ENCODE measurements around the gene OR2T5.
"Not testable (repeated sequence)": the region's sequence is repeated elsewhere in the genome, so short reads cannot be mapped to it uniquely, and the experiment has no call there.

Gene OR2T5, protein sequence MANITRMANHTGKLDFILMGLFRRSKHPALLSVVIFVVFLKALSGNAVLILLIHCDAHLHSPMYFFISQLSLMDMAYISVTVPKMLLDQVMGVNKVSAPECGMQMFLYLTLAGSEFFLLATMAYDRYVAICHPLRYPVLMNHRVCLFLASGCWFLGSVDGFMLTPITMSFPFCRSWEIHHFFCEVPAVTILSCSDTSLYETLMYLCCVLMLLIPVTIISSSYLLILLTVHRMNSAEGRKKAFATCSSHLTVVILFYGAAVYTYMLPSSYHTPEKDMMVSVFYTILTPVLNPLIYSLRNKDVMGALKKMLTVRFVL

DNA sequence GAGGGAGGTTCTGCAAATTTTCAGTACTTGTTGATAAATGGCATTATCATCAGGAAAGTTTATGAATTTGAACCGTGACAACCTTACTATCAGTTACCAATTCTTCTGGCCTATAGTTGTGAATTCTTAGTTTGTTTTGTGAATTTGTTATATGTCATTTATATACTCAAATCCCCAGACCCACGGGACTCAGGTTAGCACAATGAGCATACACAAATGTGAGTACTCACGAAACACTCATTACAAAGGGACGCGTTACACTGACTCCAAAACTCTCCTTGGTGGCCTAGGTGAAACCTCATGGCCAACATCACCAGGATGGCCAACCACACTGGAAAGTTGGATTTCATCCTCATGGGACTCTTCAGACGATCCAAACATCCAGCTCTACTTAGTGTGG lies at the start of gene OR2T5:
OR2T5 (plus strand) TSS at position 301 of the 400 bp plus-strand sequence; CDS start at position 301, 0 bp downstream.
- DNase-seq (ENCODE audit: low spot score); H3K27ac ChIP-seq; CTCF ChIA-PET; POLR2A ChIA-PET (ENCODE audit: low non-redundant PET): not testable (repeated sequence)

DNA sequence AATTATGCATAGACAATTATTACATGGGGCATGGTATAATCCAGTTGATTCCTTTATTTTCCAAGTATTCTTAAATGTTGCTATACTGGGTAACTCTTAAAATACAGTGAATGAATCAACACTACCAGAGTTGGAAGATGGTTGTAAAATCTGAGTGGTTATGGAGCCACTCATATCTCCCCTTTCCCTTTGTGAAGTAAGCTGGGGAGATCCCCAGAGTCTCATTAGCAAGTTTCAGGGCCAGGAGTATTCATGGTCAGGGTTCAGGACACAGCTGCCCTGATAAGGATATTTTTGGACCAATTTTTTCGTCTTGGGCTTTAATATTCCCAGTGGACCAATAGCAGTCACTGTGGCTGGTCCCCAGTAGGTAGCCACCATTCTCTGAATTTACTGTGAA lies 49.7 kb upstream of the OR2T5 start:
- CTCF ChIA-PET; DNase-seq (ENCODE audit: low spot score); H3K27ac ChIP-seq; POLR2A ChIA-PET (ENCODE audit: low non-redundant PET): not testable (repeated sequence)

DNA sequence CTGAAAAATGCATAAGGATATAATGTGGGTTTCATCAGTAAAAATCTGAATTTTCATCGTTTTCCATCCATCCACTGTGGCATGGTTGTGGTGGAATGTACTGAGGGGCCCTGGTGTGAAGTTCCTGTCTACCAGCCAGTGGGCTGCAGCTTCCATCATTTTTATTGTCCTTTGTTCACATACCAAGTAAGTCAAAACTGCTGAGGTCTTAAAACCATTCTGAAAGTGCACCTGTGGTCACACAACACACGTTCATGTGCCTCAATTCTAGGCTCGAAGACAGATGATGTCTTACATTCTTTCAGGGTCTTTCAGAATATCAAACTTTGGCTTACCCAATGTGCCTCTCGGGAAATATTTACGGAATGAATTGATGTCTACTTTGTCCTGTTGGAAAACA lies 49.1 kb upstream of the OR2T5 start:
- POLR2A ChIA-PET (ENCODE audit: low non-redundant PET); CTCF ChIA-PET; H3K27ac ChIP-seq; DNase-seq (ENCODE audit: low spot score): not testable (repeated sequence)

DNA sequence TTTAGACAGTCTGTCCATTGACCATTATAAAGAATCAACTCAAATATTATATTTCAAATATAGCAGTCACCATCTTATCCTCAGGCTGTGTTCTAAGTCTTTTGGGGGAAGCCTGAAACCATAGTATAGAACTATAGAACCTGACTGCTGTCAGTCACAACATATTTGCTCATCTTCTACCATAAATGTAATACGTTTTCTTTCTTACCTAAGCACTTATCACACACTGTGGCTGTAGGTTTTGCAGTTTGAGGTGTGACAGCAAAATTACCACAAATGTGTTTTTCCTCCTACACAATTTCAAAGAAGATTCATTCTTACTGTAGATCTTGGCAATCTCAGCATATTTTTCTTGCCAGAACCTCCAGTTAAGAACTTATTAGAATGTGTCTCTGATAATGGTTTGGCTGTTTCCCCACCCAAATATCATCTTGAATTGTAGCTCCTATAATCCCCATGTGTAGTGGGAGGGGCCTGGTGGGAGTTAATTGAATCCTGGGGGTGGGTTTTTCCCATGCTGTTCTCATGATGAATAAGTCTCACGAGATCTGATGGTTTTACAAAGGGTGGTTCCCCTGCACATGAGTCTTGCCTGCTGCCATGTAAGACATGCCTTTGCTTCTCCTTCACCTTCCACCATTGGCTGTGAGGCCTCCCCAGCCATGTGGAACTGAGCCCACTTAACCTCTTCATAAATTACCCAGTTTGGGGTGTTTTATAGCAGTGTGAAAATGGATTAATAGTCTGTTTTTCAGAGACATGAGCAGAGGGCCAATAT lies 45.7 kb upstream of the OR2T5 start:
- POLR2A ChIA-PET (ENCODE audit: low non-redundant PET); H3K27ac ChIP-seq; CTCF ChIA-PET; DNase-seq (ENCODE audit: low spot score): not testable (repeated sequence)

DNA sequence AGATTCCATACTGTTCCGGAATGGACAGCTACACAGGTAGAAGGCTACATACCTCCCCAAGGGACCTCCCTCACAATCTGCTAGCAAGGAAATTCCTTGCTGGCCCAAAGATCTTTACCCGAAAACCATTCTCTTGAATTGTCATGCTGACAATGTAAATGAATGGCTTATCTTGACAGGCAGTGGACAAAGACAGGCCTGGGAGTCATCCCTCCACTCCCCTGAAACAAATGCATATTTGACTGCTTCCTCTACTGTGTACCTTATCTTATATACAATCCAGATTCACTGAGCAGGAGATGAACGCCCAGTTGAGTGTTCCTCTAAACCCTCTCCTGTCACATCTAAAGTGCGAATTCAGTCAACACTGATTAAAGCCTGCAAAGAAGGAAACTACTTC lies 43.8 kb upstream of the OR2T5 start:
- DNase-seq (ENCODE audit: low spot score); H3K27ac ChIP-seq; POLR2A ChIA-PET (ENCODE audit: low non-redundant PET); CTCF ChIA-PET: not testable (repeated sequence)

DNA sequence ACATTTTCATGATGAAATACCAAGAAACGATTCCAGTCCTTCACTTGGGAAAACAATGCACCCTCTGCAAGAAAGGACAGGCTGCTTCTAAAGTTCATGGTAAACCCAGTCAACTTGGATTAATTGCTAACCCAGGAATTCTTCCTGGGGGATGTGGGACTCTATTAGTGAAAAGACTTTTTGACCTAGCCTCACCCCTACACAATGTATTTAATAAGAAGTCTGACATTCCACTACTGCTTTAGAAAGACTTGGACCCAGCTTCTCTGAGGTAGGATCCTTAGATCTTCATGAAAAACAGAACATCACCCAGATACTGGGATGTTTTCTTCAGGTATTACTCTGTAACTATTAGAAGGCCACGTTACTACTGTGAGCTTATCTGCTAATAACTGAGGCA lies 43.0 kb upstream of the OR2T5 start, which contains the start of gene OR2T2:
OR2T2 (plus strand) TSS at position 239 of the 400 bp plus-strand sequence. CDS start 7,161 bp downstream, outside the sequence.
- DNase-seq (ENCODE audit: low spot score); H3K27ac ChIP-seq; CTCF ChIA-PET; POLR2A ChIA-PET (ENCODE audit: low non-redundant PET): not testable (repeated sequence)

DNA sequence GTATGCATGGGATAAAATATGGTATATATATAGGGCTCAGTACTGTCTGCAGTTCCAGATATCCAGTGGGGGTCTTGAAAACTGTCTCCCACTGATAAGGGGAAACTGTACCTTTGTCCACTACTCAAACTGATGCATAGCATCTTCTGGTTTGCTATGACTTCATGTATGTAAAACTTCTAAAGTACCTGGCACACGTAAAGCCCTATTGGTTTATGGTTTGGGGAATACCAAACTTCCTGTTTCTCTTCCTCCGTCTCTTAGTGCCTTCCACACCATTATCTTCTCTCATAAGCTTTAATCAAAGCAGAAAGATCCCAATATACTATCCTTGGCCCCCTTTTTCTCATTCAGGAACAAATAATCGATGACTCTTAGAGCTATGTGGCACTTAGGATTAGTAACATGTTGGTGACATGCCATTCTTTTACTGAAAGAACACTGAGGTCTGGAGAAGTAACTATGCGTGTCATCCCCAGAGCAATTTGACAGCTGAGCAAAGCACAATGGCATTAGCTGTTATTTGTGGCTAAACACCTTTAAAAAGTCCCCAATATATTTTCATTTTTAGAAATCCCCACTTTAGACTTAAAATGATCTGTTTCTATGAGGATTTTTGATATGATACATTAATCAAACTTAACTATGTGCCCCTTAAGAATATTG lies 39.8 kb upstream of the OR2T5 start:
- CTCF ChIA-PET; DNase-seq (ENCODE audit: low spot score); POLR2A ChIA-PET (ENCODE audit: low non-redundant PET); H3K27ac ChIP-seq: not testable (repeated sequence)

DNA sequence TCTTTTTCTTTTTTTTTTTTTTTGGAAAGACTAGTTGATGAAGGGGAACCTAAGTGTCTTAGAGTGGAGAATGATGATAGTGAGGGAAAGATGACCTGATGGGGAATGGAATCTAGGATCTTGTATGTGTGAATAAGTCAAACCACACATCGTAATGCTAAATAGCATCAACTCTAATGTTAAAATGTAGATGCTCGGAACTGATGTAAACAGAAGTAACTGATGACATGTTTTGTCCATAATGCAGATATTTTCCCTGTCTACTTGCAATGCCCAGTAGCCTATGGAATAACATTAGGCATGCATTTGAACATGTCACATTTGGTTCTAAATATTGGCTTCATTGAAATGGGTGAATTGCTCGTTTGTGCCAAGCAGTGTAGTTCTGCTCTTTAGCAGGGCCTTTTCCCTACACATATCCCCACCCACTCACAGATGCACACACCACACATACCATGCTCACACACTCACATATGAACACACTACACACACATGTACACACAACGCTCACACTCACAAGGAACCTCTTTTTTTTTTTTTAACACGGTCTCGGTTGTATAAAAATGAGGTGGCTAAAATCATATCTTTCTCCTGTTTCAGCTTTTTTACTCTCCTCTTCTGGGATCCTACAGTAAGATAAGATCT lies 38.4 kb upstream of the OR2T5 start:
- H3K27ac ChIP-seq; DNase-seq (ENCODE audit: low spot score); POLR2A ChIA-PET (ENCODE audit: low non-redundant PET); CTCF ChIA-PET: not testable (repeated sequence)

DNA sequence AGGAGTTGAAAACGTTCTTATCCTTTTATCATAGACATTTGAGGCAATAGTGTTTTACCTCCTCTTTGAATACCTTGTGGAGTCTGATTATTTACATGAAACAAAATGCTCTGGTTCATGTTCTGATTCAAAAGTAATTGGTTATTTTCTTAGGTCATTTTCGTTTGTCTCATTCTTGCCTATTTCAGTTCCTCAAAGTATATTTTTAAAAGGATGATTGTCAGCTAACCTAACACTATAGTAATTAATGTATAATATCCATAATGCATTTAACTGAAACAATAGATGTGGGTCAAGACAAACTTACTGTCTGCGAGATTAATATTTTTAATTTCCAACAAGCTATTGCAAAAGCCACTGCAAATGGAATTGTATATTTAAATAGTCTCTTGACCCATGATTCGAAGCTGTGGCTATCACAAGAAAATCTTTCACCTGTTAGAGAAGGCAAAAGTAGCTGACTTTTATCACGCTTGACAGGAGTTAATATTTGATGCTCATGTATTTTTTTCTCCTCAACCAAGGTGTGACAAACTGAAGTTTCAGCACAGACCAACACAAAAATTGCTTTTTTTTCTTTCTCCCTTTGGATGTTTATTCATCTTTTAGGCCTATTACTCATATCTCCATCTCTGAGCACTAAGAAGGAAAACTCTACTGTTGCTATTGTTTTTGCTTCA lies 37.8 kb upstream of the OR2T5 start:
- POLR2A ChIA-PET (ENCODE audit: low non-redundant PET); DNase-seq (ENCODE audit: low spot score); CTCF ChIA-PET; H3K27ac ChIP-seq: not testable (repeated sequence)

DNA sequence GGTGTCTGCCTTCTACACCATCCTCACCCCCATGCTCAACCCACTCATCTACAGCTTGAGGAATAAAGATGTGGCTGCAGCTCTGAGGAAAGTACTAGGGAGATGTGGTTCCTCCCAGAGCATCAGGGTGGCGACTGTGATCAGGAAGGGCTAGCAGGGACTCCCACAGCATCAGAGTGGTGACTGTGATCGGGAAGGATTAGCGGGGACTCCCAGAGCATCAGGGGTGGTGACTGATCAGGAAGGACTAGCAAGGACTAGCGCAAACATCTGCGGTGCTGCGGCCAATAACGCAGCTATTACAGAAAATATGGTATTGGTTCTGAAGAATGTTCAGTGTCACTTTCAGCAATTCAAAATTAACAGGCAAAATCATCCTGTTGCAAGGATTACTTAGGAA lies 34.8 kb upstream of the OR2T5 start:
- DNase-seq (ENCODE audit: low spot score); H3K27ac ChIP-seq; POLR2A ChIA-PET (ENCODE audit: low non-redundant PET); CTCF ChIA-PET: not testable (repeated sequence)

DNA sequence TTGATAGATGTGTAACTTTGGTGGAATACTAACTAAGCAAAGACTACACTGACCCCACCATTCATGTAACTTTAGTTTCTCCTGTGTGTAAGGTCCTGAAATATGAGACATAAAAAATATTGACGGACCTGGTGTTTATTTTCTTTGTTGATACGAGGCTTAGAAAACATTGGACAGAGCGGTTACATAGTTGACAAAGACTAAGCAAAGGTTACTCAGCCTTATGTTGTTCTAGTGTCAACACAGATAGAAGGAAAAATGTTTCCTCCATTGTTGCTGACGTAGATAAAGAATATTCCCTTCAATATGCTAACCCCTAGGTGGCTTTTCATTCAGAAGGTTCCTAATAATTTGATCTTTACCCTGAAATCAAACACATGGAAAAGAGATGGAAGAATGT lies 33.3 kb upstream of the OR2T5 start:
- DNase-seq (ENCODE audit: low spot score); CTCF ChIA-PET; H3K27ac ChIP-seq; POLR2A ChIA-PET (ENCODE audit: low non-redundant PET): not testable (repeated sequence)

DNA sequence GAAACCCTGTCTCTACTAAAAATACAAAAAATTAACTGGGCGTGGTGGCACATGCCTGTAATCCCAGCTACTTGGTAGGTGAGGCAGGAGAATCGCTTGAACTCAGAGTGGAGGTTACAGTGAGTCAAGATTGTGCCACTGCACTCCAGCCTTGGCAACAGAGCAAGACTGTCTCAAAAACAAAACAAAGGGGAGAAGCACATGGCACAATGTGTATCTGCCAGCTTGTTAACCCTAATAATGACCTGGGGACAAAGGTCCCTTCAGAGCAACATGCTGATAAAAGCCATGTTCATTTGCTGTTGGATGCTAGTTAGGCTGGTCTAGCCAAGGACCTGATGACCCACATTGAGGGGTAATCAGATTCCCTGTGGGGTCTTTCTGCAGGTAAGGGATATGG lies 31.8 kb upstream of the OR2T5 start:
- H3K27ac ChIP-seq; DNase-seq (ENCODE audit: low spot score); CTCF ChIA-PET; POLR2A ChIA-PET (ENCODE audit: low non-redundant PET): not testable (repeated sequence)

DNA sequence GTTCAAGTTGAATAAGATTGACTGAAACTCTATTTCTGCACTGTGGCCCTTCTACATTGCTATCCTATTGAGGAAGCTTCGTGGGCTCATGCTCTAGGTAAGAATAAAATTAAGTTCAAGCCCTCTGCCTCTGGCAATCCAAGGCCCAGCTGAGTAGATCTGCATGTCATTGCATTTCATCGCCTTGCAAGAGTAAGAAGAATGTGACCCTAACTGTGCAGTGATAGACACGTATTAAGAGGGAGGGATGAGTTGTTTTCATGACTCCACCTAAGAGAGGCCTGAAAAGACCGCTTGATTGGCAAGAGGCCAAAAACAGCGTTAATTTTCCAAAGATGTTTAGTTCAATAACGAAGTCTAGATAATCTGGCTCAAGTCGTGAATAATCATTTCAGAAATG lies 29.3 kb upstream of the OR2T5 start:
- CTCF ChIA-PET; H3K27ac ChIP-seq; POLR2A ChIA-PET (ENCODE audit: low non-redundant PET); DNase-seq (ENCODE audit: low spot score): not testable (repeated sequence)
